GM23338 (cell line): ENCODE data around the gene TELO2. TPM values are rescaled to one million over a fixed set of nuclear protein-coding genes. Genes with fewer than 3 reads are reported as not detected.

Experiments
- ATAC-seq: fragments of 200-7000 bp; cut with Tn5 transposase; 3 replicates; pipeline ENCODE4 v1.9.1; 2020
- DNase-seq: peaks from one replicate; pipeline ENCODE4 v3.0.0-alpha.2; 2015; ENCODE audit warnings: low spot score
- H2AFZ ChIP-seq: fragments of 200-600 bp; sonication (generic); 2 replicates; pipeline ENCODE4 v1.8.0; 2016; ENCODE audit warnings: antibody characterized with exemption, mild to moderate bottlenecking, moderate library complexity
- H3F3A ChIP-seq: fragments of 200-600 bp; sonication (generic); replicated peaks from 2 replicates; pipeline ENCODE4 v1.8.0; 2017; ENCODE audit warnings: antibody characterized with exemption, mixed run types, low read depth
- H3K27ac ChIP-seq: fragments of 200-600 bp; sonication (generic); 2 replicates; pipeline ENCODE4 v1.6.1; 2016; ENCODE audit warnings: low read depth
- H3K27me3 ChIP-seq: fragments of 200-600 bp; sonication (generic); 2 replicates; pipeline ENCODE4 v1.8.0; 2016; ENCODE audit warnings: mild to moderate bottlenecking, mixed run types, moderate library complexity; ENCODE audit not compliant: insufficient read depth
- H3K36me3 ChIP-seq: fragments of 200-600 bp; sonication (generic); 2 replicates; pipeline ENCODE4 v1.8.0; 2016; ENCODE audit warnings: mild to moderate bottlenecking; ENCODE audit not compliant: insufficient read depth
- H3K4me1 ChIP-seq: fragments of 200-600 bp; sonication (generic); 2 replicates; pipeline ENCODE4 v1.8.0; 2016; ENCODE audit warnings: mild to moderate bottlenecking, moderate library complexity; ENCODE audit not compliant: insufficient read depth
- H3K4me2 ChIP-seq: fragments of 200-600 bp; sonication (generic); 2 replicates; pipeline ENCODE4 v1.7.1; 2017; ENCODE audit warnings: mixed run types
- H3K4me3 ChIP-seq: fragments of 200-600 bp; sonication (generic); 2 replicates; pipeline ENCODE4 v1.6.1; 2016; ENCODE audit warnings: mixed run types
- H3K79me2 ChIP-seq: fragments of 200-600 bp; sonication (generic); replicated peaks from 2 replicates; pipeline ENCODE4 v1.8.0; 2017; ENCODE audit warnings: mild to moderate bottlenecking; ENCODE audit not compliant: insufficient read depth
- H3K9me2 ChIP-seq: fragments of 200-600 bp; sonication (generic); 2 replicates; pipeline ENCODE4 v1.8.0; 2017; ENCODE audit not compliant: insufficient read depth
- H4K20me1 ChIP-seq: fragments of 200-600 bp; sonication (generic); replicated peaks from 2 replicates; pipeline ENCODE4 v1.8.0; 2017; ENCODE audit warnings: mild to moderate bottlenecking; ENCODE audit not compliant: insufficient read depth
- H3K27ac Mint-ChIP-seq: 2 replicates; pipeline ENCODE4 v1.8.0; 2020; ENCODE audit warnings: inconsistent platforms, mild to moderate bottlenecking, moderate library complexity, mixed read lengths
- H3K27me3 Mint-ChIP-seq: 3 replicates; pipeline ENCODE4 v1.8.0; 2022; ENCODE audit warnings: low read depth, mild to moderate bottlenecking, moderate library complexity, mixed read lengths, inconsistent platforms; ENCODE audit not compliant: insufficient read depth, poor library complexity
- H3K36me3 Mint-ChIP-seq: 3 replicates; pipeline ENCODE4 v1.8.0; 2021; ENCODE audit warnings: low read depth, mild to moderate bottlenecking, inconsistent platforms, moderate library complexity, mixed read lengths
- H3K4me1 Mint-ChIP-seq: 3 replicates; pipeline ENCODE4 v1.8.0; 2020; ENCODE audit warnings: mild to moderate bottlenecking, inconsistent platforms, mixed read lengths
- H3K4me3 Mint-ChIP-seq: 3 replicates; pipeline ENCODE4 v1.8.0; 2021; ENCODE audit warnings: moderate library complexity, mild to moderate bottlenecking, inconsistent platforms, mixed read lengths
- H3K9me3 Mint-ChIP-seq: 3 replicates; pipeline ENCODE4 v1.8.0; 2020; ENCODE audit warnings: moderate library complexity, mild to moderate bottlenecking, inconsistent platforms, mixed read lengths
- CREB1 ChIP-seq: fragments of 250-450 bp; sonication (Bioruptor Pico); IDR thresholded peaks from 2 replicates; pipeline ENCODE4 v1.5.0; 2020; ENCODE audit warnings: low read depth, mild to moderate bottlenecking, moderate library complexity
- EZH2 ChIP-seq: fragments of 200-600 bp; sonication (generic); IDR thresholded peaks from one replicate; pipeline ENCODE4 v1.8.0; 2017; ENCODE audit warnings: antibody characterized with exemption, mild to moderate bottlenecking, low read depth; ENCODE audit not compliant: unreplicated experiment
- EZH2phosphoT487 ChIP-seq: fragments of 200-600 bp; sonication (generic); IDR thresholded peaks from one replicate; pipeline ENCODE4 v1.8.1; 2018; ENCODE audit warnings: antibody characterized with exemption; ENCODE audit not compliant: unreplicated experiment
- JUNB ChIP-seq: IDR thresholded peaks from one replicate; pipeline ENCODE4 v1.6.1; 2016; ENCODE audit warnings: antibody characterized with exemption; ENCODE audit not compliant: unreplicated experiment
- STAT1 ChIP-seq: IDR thresholded peaks from one replicate; pipeline ENCODE4 v1.6.1; 2016; ENCODE audit warnings: antibody characterized with exemption; ENCODE audit not compliant: unreplicated experiment
- ZNF114 ChIP-seq: fragments of 250-450 bp; sonication (Bioruptor Pico); IDR thresholded peaks from 2 replicates; pipeline ENCODE4 v1.5.0; 2020; ENCODE audit warnings: mild to moderate bottlenecking, moderate library complexity
- ZNF331 ChIP-seq: fragments of 250-450 bp; sonication (Bioruptor Pico); IDR thresholded peaks from 2 replicates; pipeline ENCODE4 v1.5.0; 2020; ENCODE audit warnings: low read depth, mild to moderate bottlenecking, moderate library complexity
- ZNF462 ChIP-seq: fragments of 250-450 bp; sonication (Bioruptor Pico); IDR thresholded peaks from 2 replicates; pipeline ENCODE4 v1.5.0; 2020; ENCODE audit warnings: mild to moderate bottlenecking, moderate library complexity
- polyA plus RNA-seq: library from polyadenylated mRNA; unstranded; fragments of >200 nt; fragmentation: Nextera tagmentation; extraction: Ambion mirVana; gene quantifications from 2 replicates; pipeline ENCODE4 v1.2.1, GENCODE V29; 2016
- total RNA-seq: library from RNA; depleted of rRNA; stranded (reverse); fragments of >200 nt; shearing (Covaris generic); gene quantifications from 2 replicates; pipeline ENCODE4 v1.2.3, GENCODE V29; 2014
- TF ChIP-seq, protein P1 (sequence below): IDR thresholded peaks from one replicate; pipeline ENCODE4 v1.6.1; 2018; ENCODE audit warnings: antibody characterized with exemption; ENCODE audit not compliant: unreplicated experiment

TELO2 gene
- total and polyA plus RNA-seq, 2 experiments from 2014 or later: 45.4 to 76.0 TPM

- Mint-ChIP-seq H3K27me3 (no peaks in the 10 kb centered on the region), H3K9me3 (no peaks in the 10 kb centered on the region), H3K36me3 (peaks cover 8% of the 10 kb centered on the region), H3K4me1 (no peaks in the 10 kb centered on the region; the same call in 2 of the 3 replicates), H3K27ac (no peak overlapping the region), H3K4me3 (no peak overlapping the region)
- no peaks in the 10 kb centered on the region; the same call in 1 of the 2 replicates for H3K79me2 ChIP-seq
- no peak overlapping the region for H3K4me3 ChIP-seq
- no peak overlapping the region for H3K4me2 ChIP-seq
- no peaks in the 10 kb centered on the region for H3K4me1 ChIP-seq
- H2AFZ ChIP-seq: no peak overlapping the region
- H3K36me3 ChIP-seq: no peaks in the 10 kb centered on the region
- ATAC-seq (no peak), DNase-seq (no peak)
- H3K9me2 ChIP-seq: no peaks in the 10 kb centered on the region
- no peaks in the 10 kb centered on the region for H3K27me3 ChIP-seq
- H3F3A ChIP-seq: no peaks in the 10 kb centered on the region
- TF ChIP-seq EZH2phosphoT487 (no peak), EZH2 (no peak), ZNF331 (no peak), STAT1 (no peak), ZNF114 (CRISPR knock-in tag) (no peak), JUNB (no peak), CREB1 (CRISPR knock-in tag) (no peak), ZNF462 (CRISPR knock-in tag) (no peak)
- TF ChIP-seq, protein P1, sequence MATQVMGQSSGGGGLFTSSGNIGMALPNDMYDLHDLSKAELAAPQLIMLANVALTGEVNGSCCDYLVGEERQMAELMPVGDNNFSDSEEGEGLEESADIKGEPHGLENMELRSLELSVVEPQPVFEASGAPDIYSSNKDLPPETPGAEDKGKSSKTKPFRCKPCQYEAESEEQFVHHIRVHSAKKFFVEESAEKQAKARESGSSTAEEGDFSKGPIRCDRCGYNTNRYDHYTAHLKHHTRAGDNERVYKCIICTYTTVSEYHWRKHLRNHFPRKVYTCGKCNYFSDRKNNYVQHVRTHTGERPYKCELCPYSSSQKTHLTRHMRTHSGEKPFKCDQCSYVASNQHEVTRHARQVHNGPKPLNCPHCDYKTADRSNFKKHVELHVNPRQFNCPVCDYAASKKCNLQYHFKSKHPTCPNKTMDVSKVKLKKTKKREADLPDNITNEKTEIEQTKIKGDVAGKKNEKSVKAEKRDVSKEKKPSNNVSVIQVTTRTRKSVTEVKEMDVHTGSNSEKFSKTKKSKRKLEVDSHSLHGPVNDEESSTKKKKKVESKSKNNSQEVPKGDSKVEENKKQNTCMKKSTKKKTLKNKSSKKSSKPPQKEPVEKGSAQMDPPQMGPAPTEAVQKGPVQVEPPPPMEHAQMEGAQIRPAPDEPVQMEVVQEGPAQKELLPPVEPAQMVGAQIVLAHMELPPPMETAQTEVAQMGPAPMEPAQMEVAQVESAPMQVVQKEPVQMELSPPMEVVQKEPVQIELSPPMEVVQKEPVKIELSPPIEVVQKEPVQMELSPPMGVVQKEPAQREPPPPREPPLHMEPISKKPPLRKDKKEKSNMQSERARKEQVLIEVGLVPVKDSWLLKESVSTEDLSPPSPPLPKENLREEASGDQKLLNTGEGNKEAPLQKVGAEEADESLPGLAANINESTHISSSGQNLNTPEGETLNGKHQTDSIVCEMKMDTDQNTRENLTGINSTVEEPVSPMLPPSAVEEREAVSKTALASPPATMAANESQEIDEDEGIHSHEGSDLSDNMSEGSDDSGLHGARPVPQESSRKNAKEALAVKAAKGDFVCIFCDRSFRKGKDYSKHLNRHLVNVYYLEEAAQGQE: no peak
- no peak overlapping the region for H3K27ac ChIP-seq
- peaks cover 3% of the 10 kb centered on the region; the same call in 1 of the 2 replicates for H4K20me1 ChIP-seq
Observed at GRCh38 chr16:1457489-1458245, 35.5 kb upstream of the TELO2 start.
